Measurements from ENCODE around the gene KLRB1.
"Not testable (repeated sequence)": the region's sequence is repeated elsewhere in the genome, so short reads cannot be mapped to it uniquely, and the experiment has no call there.

Gene KLRB1

GRCh38 chr12:9605483-9605882, 2.2 kb downstream of the KLRB1 start:
- no peak for TF ChIP-seq CTCF (IDR thresholded peaks at IDR 0.05; ENCODE audit: low read length, missing control alignments)
- no peak overlapping the region for H3K4me3 ChIP-seq (replicated peaks; ENCODE audit: low read depth, low read length)
- DNase-seq (ENCODE audit: low read depth): no peak

GRCh38 chr12:9604287-9604686, 3.4 kb downstream of the KLRB1 start:
- TF ChIP-seq CTCF (IDR thresholded peaks at IDR 0.05; ENCODE audit: low read length, missing control alignments): no peak
- no peak overlapping the region for H3K4me3 ChIP-seq (replicated peaks; ENCODE audit: low read depth, low read length)
- DNase-seq (ENCODE audit: low read depth): no peak

- H3K4me3 ChIP-seq (replicated peaks; ENCODE audit: low read depth, low read length); DNase-seq (ENCODE audit: low read depth): not testable (repeated sequence)
Measured at GRCh38 chr12:9600426-9600825, 7.3 kb downstream of the KLRB1 start.

GRCh38 chr12:9598363-9598762, 9.4 kb downstream of the KLRB1 start:
- no peak for DNase-seq (ENCODE audit: low read depth)
- H3K4me3 ChIP-seq (replicated peaks; ENCODE audit: low read depth, low read length): no peak overlapping the region
- no peak for TF ChIP-seq CTCF (IDR thresholded peaks at IDR 0.05; ENCODE audit: low read length, missing control alignments)

GRCh38 chr12:9597365-9597764, 10.4 kb downstream of the KLRB1 start:
- no peak for DNase-seq (ENCODE audit: low read depth)
- TF ChIP-seq CTCF (IDR thresholded peaks at IDR 0.05; ENCODE audit: low read length, missing control alignments): no peak
- H3K4me3 ChIP-seq (replicated peaks; ENCODE audit: low read depth, low read length): no peak overlapping the region

GRCh38 chr12:9590441-9590840, 17.3 kb downstream of the KLRB1 start:
- no peak overlapping the region for H3K4me3 ChIP-seq (replicated peaks; ENCODE audit: low read depth, low read length)
- TF ChIP-seq CTCF (IDR thresholded peaks at IDR 0.05; ENCODE audit: low read length, missing control alignments): no peak
- DNase-seq (ENCODE audit: low read depth): no peak

GRCh38 chr12:9588749-9589148, 19.0 kb downstream of the KLRB1 start:
- no peak for DNase-seq (ENCODE audit: low read depth)
- no peak overlapping the region for H3K4me3 ChIP-seq (replicated peaks; ENCODE audit: low read depth, low read length)
- no peak for TF ChIP-seq CTCF (IDR thresholded peaks at IDR 0.05; ENCODE audit: low read length, missing control alignments)

Data from fibroblast of pulmonary artery (primary cell).